ENCODE results near the gene CTNNB1.

DNA sequence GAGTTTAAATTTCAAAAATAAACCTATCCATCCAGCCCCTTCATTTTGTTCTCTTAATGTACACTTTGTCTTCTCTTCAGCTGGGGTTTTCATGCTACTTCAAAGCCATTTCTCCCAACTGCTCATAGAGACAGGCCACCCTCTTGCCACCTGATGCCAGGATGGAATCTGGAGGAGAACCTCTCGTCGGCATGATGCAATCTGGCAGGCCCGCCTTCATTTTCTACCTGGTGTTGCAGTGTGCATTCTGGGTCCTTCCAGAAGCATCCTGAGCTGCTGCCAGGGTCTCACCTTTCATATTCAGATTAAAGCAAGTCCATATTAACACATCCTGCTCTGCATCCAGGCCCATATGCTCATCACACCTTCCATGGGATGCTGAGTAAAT, 60.8 kb downstream of the CTNNB1 start:
- TF ChIP-seq, protein P1, sequence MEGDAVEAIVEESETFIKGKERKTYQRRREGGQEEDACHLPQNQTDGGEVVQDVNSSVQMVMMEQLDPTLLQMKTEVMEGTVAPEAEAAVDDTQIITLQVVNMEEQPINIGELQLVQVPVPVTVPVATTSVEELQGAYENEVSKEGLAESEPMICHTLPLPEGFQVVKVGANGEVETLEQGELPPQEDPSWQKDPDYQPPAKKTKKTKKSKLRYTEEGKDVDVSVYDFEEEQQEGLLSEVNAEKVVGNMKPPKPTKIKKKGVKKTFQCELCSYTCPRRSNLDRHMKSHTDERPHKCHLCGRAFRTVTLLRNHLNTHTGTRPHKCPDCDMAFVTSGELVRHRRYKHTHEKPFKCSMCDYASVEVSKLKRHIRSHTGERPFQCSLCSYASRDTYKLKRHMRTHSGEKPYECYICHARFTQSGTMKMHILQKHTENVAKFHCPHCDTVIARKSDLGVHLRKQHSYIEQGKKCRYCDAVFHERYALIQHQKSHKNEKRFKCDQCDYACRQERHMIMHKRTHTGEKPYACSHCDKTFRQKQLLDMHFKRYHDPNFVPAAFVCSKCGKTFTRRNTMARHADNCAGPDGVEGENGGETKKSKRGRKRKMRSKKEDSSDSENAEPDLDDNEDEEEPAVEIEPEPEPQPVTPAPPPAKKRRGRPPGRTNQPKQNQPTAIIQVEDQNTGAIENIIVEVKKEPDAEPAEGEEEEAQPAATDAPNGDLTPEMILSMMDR (IDR thresholded peaks at IDR 0.05; ENCODE audit: low read depth, low read length), result no peak
- TF ChIP-seq POLR2A (IDR thresholded peaks at IDR 0.05; ENCODE audit: extremely low read depth, insufficient read length), result no peak
- TF ChIP-seq MYC (IDR thresholded peaks at IDR 0.05; ENCODE audit: low read depth, low read length), result no peak
